ENCODE results near the gene MTHFSD. TPM values are rescaled to one million over a fixed set of nuclear protein-coding genes. Genes with fewer than 3 reads are reported as not detected.

The MTHFSD gene
- total RNA-seq, 2 donors from 2014 or later, result 16.9 to 35.6 TPM

DNA sequence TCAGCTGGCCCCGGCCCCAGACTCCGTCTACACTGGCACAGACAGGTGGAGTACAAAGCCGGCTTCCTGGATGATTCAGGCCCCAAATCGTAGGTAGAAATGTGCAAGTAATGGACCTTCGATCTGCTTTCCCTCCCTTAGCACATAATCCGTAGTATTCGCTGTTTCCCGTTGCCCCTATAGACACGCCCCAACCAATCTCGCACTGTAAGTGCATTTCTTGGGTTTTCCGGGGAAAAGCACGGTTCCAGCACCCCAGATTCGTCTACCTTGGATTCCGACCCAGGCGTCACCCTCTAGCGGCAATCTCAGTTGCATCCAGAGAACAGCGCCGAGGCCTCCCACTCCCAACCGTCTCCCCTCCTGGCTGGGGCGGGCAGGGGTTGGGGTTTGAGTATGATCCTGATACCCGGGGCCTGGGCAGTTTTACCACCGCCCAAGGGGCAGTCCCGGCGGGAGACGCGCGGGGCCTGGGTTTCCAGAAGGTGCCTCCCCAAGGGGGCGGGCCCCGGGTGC lies 56.8 kb downstream of the MTHFSD start:
- Histone ChIP-seq H3K27me3 (peaks cover 0 to 32% of the 10 kb centered on the region in 2 donors), H3K36me3 (replicated peaks in 1 of 2; ENCODE audit: insufficient read depth in 1 of 2, low read depth in 2 of 2) (no peaks in the 10 kb centered on the region), H3K27ac (no peak overlapping the region), H3K9me3 (no peaks in the 10 kb centered on the region), H3K4me1 (peaks cover 12% of the 10 kb centered on the region), H3K4me3 (no peak overlapping the region)
- intact Hi-C loops (cut with DNase I), result no loop called here
- 2 to 5% methylated on average over 21 to 29 of the region's 29 CpGs for WGBS, 2 donors
- TF ChIP-seq, protein P1, sequence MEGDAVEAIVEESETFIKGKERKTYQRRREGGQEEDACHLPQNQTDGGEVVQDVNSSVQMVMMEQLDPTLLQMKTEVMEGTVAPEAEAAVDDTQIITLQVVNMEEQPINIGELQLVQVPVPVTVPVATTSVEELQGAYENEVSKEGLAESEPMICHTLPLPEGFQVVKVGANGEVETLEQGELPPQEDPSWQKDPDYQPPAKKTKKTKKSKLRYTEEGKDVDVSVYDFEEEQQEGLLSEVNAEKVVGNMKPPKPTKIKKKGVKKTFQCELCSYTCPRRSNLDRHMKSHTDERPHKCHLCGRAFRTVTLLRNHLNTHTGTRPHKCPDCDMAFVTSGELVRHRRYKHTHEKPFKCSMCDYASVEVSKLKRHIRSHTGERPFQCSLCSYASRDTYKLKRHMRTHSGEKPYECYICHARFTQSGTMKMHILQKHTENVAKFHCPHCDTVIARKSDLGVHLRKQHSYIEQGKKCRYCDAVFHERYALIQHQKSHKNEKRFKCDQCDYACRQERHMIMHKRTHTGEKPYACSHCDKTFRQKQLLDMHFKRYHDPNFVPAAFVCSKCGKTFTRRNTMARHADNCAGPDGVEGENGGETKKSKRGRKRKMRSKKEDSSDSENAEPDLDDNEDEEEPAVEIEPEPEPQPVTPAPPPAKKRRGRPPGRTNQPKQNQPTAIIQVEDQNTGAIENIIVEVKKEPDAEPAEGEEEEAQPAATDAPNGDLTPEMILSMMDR (IDR thresholded peaks at IDR 0.05), result no peak
- TF ChIP-seq POLR2A (IDR thresholded peaks at IDR 0.05), result no peak
- ATAC-seq (no peak), DNase-seq (no peak)

DNA sequence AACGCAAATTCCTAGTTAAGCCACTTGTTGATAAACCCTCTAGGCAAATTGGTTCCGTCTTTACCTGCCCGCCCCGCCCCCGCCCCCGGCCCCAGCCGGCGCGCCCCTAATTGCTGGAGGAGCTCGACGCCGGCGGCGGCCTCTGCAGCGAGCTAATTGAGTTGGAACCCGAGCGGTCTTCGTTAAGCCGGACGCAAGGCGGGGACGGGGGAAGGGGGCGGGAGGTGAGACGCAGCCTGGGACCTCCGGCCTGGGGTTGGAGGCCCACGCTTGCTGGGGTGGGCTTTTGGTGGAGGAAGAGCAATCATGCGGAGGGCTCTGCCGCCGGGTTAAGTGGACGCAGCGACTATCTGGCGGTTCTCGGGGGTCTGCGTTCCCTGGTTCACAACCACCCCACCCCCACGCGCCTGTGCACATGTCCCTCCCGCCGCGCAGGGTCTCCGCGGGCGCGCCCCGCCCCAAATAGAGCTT lies 57.4 kb downstream of the MTHFSD start:
- no peaks in the 10 kb centered on the region for H3K9me3 ChIP-seq
- 0 to 2% methylated on average over 9 to 37 of the region's 44 CpGs for WGBS, 2 donors
- H3K27ac ChIP-seq, result no peak overlapping the region
- ATAC-seq (no peak), DNase-seq (no peak)
- peaks cover 12% of the 10 kb centered on the region for H3K4me1 ChIP-seq
- no peak for TF ChIP-seq POLR2A (IDR thresholded peaks at IDR 0.05)
- TF ChIP-seq, protein P1 (IDR thresholded peaks at IDR 0.05), result no peak
- intact Hi-C loops (cut with DNase I), result no loop called here
- no peak overlapping the region for H3K4me3 ChIP-seq
- peaks cover 0 to 32% of the 10 kb centered on the region in 2 donors for H3K27me3 ChIP-seq
- no peaks in the 10 kb centered on the region for H3K36me3 ChIP-seq (replicated peaks in 1 of 2; ENCODE audit: insufficient read depth in 1 of 2, low read depth in 2 of 2)

DNA sequence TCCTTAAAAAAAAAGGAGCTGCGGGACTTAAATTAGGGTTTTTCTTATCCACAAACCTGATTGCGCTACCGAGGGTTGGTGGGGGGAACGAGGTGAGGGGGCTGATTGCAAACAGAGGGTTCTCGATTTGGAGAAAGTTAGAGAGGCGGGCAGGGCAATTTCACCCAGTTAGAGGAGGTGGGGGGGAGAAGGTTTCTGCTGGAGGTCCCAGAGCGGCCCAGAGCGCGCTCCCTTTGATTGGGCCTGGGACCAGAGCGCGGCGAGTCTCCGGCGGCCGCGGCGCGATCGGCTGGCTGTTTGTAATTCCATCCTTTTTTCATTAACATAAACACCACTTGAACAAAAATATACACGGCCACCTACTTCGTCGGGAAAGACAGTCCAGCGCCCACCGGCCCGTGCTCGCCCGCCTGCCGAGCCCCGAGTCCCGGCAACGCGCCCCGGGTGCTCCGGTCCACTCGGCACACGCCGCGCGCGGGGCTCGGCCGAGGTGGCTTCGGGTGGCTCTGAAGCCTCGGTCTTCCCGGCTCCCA lies 58.0 kb downstream of the MTHFSD start:
- Histone ChIP-seq H3K4me3 (no peak overlapping the region), H3K27ac (no peak overlapping the region), H3K36me3 (replicated peaks in 1 of 2; ENCODE audit: insufficient read depth in 1 of 2, low read depth in 2 of 2) (no peaks in the 10 kb centered on the region), H3K4me1 (peaks cover 12% of the 10 kb centered on the region), H3K9me3 (no peaks in the 10 kb centered on the region), H3K27me3 (peaks cover 0 to 32% of the 10 kb centered on the region in 2 donors)
- intact Hi-C loops (cut with DNase I), result no loop called here
- no peak for DNase-seq
- ATAC-seq, result no peak
- no peak for TF ChIP-seq POLR2A (IDR thresholded peaks at IDR 0.05)
- TF ChIP-seq, protein P1 (IDR thresholded peaks at IDR 0.05), result no peak
- 4 to 6% methylated on average over 20 to 45 of the region's 45 CpGs for WGBS, 2 donors

DNA sequence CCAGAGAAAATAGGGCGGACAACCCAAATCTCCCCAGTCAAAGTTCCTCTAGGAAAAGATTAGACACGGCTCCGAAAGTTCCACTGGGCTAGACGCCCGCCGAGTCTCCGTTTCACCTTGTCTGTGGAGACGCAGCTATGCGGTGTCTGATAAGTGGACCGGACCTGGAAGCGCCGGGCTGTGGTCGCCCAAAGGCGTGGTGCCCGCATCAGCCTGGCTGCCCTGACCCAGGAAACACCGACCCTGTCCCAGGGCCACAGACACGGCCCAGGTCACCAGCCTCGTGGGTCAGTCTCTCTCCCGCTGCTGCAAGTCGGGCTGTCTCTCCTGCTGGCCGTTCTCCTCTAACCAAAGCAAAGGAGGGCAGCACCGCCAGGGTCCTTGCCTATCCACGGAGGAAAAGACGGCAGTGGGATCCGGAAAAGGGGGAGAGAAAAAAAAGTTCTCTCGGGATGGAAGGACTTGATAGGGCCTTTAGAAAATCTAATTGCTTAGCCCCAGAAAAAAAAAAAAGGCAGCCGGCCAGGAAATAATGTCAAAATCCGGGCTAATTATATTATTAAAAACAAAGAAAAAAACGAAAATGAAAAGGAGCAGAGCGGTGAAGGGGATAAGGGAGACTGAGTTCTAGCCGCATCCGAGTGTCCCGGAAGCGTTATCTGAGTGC lies 58.6 kb downstream of the MTHFSD start:
- Histone ChIP-seq H3K27ac (no peak overlapping the region), H3K4me1 (peaks cover 12% of the 10 kb centered on the region), H3K9me3 (no peaks in the 10 kb centered on the region), H3K27me3 (peaks cover 0 to 28% of the 10 kb centered on the region in 2 donors), H3K36me3 (replicated peaks in 1 of 2; ENCODE audit: insufficient read depth in 1 of 2, low read depth in 2 of 2) (no peaks in the 10 kb centered on the region), H3K4me3 (no peak overlapping the region)
- ATAC-seq (no peak), DNase-seq (no peak)
- TF ChIP-seq POLR2A (IDR thresholded peaks at IDR 0.05), result no peak
- TF ChIP-seq, protein P1 (IDR thresholded peaks at IDR 0.05), result no peak
- 10 to 12% methylated on average over 20 to 34 of the region's 34 CpGs for WGBS, 2 donors
- intact Hi-C loops (cut with DNase I), result no loop called here
